GM19240 (cell line): ENCODE results near the gene CRELD2.

Experiments
- DNase-seq: peaks from one replicate; pipeline ENCODE4 v3.0.0; 2011; ENCODE audit warnings: low spot score; ENCODE audit not compliant: insufficient read length

CRELD2 gene

DNA sequence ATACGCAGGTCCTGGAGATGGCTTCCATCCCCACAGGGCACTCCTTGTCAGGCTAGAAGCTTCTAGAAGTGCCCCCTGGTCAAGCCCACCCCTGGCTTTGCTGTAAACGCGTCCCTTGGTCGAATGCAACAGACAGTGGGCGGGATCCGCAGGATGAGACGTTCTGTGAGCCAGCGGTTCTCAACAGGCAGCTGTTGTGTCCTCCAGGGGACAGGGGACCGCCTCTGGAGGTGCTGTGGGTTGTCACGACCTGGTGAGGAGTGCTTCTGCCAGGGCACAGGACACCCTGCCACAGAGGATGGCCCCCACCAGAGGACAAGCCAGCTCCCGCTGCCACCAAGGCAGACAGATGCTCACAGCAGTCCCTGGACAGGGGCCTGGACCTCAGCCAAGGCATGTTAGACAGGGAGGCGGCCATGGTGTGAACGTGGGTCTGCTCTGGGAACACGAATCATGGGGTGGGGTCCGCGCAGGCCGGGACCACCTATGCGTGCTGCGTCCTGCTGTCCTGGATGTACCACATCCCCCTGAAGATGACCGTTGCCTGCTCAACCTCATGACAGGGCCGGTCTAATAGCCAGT, 11.7 kb downstream of the CRELD2 start:
- no peak for DNase-seq

DNA sequence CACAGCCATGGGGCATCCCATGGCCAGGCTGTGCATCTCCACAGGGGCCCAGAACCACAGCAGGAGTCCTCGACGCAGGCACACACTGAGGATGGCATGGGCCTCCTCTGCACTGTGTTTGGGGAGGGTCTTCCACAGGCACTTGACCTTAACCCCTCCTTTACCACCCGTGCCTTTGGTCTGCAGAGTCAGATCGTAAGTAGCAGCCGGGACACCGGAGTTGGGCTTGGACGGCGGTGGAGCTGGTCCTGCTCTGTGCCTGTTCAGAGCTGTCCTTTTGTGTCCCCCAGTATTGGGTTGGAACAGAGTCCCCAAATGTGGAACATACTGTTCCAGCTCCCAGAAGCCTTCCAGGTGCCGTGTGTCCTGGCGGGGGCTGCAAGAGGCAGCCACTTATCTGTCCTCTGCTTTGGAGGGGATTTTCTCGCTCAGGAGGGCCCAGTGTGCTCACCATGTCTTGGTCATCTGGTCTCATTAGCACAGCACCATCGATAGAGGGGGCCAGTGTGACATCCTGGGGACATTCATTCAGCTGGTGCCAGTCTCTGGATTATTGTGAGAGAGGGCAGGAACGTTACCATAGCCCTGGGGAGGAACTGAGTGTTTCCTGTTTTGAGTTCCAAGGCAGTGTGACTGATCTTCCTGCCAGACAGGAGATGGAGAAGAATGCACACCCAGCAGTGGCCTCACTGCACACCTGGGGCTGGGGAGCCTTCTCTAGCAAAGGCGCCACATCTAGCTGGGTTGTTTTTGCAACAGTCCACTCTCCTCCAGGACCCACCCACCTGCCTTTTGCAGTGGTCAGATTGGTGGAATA, 12.4 kb downstream of the CRELD2 start:
- peak; percentile 43 for DNase-seq

DNA sequence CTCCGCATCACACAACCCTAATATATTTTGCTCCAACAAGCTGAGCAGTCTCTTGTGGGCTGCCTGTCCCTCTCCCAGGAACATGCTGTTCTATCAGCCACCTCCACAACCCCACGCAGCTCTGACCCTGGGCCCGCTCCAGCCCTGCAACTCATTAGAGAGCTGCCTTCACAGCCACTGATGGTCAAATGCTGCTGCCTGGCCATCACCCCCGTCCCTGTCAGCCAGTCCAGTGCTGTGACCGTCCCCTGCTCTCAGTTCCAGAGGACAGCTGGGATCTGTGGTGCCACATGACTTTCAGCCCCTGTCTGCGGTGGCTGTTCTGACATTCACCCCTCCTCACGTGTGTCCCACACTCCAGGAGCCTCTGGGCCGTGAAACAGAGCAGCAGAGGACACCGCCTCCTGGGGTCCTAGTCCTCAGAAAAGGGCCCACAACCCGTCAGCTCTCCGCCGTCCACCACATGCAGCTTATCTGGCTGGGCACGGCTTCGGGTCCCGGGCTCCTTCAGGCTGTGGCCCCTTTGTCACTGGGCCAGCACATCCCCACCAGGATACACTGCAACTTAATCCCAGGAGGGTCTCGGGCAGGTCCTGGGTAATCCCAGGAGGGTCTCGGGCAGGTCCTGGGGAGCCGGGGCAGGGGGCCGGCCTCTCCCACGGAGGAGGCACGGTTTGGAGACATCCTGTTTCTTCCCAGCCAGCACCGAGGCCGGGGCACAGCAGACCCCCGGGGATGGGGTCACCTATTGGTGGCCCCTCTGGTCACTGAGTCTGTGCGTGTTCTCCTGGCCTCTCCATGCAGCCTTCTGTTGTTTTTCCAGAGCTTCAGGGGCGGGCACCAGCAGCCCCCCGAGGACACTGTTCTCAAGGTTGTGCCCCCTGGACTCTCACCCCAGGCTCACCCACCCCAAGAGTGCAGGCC, 15.1 kb downstream of the CRELD2 start:
- DNase-seq = no peak

DNA sequence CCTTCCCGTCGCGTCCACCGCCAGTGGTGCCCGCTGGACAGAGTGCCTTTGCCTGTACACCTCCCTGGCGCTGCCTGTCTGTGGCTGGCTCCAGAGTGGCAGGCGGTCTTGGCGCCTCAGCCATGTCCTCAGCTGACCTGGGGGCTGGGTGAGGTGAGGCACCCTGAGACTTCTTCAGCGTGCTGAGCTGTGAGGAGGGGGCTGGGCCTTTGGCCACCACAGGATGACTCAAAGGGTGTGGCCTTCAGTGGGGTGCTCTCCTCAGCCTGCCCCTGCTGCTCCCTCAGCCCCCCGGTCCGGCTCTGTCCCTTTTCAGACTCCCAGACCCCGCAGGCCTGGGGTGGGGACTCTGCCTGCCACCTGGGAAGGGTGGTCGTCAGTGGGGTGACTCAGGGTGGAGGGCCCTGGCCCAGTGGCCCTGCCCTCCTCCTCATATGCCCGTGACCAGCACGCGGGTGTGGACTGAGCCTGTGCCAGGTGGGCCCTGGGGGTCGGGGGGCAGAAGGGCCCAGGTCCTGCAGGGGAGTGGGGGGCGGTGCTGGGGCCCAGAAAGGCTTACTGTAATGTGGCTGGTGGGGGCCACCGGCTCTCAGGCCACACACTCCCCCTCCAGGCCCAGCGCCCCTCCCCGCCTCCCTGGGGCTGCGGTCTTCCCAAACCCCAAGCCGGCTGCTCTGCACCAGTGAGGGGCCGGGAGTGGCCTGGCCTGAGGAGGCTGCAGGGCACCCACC, 15.9 kb downstream of the CRELD2 start:
- no peak for DNase-seq

DNA sequence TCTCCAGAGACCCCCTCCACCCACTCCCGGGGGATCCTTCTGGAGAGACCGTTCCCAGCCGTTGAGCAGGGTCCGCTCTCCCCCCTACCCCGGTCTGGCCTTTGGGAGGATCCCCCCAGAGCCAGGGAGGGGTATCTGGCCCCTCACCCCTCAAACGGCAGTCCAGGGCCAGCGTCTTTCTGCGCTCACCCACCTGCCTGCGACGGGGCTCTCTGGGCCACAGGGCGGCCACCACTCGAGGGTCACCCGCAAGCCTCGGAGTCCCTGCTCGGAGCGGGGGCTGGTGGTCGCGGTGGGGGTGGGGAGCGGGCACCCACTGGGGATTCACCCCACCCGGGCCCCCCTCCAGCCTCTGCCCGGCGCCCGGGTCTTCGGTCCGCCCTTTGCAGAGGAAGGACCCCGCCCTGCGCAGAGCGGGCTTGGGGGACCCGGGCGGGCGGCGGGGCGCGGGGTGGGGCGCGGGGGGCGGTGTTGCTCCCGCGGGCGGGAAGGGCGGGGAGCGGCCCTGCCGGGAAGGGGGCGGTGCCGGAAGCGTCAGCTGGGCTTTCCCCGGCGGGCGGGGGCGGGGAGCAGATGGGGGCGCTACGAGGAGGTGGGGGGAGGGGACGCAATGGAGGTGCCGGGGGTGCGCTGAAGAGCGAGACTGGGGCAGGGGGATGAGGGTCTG, 16.6 kb downstream of the CRELD2 start:
- peak; percentile 77 for DNase-seq

DNA sequence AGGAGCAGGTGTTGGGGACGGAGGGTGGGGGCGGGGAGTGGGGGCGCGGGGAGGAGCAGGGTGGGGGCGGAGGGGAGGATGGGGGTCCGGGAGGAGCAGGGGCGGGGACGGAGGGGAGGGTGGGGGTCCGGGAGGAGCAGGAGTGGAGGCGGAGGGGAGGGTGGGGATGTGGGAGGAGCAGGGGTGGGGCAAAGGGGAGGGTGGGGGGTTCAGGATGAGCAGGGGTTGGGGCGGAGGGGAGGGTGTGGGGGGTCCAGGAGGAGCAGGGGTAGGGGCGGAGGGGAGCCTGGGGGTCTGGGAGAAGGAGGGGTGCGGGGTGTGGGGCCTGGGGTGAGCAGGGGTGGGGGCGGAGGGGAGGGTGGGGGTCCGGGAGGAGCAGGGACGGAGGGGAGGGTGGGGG, 17.1 kb downstream of the CRELD2 start:
- no peak for DNase-seq

DNA sequence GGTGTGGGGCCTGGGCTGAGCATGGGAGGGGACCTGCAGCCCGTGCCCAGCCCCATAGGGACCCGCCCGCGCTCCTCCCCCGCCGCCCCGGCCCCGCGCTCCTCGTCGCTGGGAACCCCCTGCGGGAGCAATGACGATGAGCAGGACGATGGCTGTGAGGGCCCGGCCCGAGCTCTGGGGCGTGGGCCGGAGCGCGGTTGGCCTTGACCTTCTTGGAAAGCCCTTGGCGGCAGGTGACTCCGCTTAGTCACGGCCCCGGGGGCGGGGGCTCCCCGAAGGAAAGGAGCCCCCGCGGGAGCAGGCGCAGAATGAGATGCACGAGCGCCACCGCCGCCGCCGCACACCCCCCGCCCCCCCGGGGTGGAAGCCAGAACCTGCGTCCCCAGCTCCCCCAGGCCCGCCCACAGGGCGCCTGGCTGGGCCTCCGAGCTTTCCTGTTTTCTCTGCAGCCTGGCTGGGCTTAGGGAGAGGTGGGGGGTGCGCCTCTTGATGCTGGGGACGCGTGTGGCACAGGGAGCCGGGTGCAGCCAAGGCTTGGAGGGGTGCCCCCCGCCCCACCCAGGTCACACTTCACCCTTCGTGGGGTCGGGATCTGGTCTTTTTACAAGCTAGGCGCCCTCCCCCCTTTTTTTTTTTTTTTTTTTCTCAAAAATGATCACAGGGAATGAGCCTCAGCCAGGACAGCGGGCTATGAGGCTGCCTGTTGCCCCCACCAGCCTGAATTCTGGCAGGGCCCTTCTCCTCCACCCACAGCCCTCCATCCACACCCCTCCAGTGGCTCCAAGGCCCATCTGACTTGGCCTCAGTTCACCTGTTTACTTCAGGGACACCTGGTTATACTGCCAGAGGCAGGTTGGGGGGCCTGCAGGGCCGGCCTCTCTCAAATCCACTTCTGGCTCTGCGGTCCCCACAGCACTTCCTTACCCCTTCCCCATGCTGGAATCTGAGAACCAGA, 17.9 kb downstream of the CRELD2 start:
- DNase-seq = peak; percentile 74

DNA sequence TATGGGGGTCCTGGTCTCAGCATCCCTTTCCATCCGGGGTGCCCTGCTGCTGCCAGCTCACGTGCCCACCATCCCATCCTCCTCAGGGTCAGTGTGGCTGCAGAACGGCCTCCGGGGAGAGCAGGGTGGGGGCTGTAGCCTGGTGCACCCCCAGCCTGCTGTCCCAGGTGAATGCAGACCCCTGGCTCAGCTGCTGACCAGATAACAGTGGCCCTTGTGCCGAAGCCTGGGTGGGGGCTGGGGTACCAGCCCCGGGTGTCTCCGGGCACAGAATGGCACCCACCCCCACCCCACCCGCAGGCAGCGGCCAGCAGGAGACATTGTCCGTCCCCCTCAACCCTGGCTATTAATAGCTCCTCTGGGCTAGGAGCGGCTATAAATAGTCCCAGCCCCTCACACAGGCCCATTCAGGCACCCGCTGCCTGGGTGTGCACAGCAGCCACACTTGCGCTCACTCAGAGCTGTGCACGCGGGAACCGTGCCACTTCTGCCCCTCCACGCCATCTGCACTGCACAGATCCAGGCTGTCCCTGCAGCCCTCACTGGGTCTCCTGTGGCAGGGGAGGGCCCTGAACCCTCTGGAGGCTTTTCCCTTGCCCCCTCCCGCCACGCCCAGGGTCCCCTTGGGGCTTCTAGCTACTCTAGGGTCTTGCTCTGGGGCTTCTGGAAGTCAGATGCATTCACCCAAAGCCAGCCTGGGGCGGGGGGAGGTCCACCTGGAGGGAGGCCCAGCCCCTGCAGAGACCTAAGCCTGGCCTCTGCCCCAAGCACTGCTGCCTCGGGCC, 18.7 kb downstream of the CRELD2 start:
- no peak for DNase-seq

DNA sequence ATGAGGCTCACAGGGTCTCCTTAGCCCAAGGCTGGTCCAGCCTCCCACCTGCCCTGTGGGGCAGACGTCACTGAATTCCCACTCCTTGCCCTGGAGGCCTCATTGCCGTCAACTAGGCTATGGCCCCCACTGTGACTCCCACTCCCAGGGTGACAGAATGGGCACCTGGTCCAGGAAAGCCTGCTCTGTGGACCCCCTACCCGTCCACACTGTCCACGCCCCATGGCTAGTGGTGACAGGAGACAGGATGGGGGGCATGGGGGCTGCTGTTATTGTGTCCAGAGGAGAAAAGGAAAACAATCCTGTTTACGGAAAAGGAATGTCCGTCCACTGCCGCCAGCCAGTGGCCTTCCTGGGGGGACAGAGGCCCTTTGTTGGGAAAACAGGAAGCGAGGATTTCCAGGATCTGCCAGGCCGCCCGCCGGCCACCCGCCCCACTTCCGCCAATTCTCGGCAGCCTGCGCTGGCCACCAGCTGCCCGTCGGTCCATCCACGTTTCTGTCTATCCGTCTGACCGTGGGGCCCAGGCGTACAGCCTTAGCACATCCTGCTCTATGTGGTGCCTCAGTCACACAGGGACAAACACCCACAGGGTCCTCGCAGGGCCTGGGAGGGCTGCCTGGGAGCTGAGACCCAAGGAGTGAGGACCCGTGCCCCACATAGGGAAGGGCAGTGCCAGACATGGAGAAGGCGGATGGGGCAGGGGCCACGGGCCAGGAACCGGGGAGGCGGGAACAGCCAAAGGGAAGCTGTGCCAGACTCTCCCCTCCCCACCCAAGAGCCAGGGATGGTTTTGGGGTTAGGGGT, 19.5 kb downstream of the CRELD2 start:
- no peak for DNase-seq

DNA sequence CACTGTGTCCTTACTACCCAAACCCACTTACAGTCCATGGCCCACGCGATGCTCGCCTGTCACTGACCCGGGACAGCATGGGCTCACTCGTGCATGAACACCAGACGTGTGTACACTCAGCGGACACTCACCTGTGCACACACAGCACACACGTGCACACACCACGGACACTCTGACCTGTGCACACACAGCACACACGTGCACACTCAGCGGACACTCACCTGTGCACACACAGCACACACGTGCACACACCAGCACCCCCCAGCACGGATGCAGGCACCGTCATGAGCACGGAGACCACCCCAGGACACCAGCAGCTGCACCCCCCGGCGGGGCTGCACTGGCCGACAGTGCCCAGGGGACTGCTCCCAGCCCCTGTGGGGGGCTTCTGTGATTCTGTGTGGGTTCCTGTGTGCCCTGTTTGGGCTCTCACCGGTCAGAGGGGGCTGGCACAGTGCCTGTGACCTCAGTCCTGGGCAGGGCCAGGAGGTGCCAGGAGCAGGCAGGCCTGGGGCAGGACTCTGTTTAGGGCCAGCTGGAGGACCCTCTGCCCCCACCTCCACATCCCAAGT, 20.2 kb downstream of the CRELD2 start:
- no peak for DNase-seq

DNA sequence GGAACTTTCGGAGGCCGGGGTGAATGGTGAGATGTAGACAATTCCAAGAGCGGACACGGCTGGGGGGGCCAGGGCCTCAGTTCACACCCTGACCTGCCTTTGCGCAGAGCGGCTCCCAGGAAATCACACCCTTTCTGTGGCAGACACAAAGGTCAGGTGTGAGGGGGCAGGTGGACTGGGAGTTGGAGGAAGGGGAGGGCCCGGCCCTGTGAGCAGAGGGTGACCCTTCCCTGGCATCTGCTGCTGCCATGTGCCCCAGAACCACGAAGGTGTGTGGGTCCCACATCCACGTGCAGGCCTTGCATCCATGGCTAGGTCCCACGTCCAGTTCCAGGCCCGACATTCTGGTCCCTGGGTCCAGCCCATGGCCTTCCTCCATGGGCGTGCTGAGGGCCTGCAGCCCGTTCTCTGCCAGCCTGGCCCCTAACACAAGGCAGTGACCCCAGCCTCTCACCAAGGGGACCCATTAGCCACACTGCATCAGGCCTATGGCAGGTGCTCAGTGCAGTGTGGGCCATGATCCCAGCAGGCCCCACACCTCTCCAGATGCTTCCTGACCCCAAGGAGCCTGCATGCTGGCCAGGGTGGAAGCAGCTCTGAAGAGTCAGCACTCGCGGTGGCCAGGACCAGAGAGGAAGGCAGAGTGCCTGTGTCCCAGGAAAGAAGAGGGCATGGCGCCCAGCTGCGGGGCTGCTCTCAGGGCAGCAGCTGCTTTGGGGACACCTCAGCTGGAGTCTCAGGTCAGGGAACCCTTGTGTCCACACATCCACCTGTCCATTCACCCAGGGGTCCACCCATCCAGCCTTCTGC, 23.3 kb downstream of the CRELD2 start:
- no peak for DNase-seq

DNA sequence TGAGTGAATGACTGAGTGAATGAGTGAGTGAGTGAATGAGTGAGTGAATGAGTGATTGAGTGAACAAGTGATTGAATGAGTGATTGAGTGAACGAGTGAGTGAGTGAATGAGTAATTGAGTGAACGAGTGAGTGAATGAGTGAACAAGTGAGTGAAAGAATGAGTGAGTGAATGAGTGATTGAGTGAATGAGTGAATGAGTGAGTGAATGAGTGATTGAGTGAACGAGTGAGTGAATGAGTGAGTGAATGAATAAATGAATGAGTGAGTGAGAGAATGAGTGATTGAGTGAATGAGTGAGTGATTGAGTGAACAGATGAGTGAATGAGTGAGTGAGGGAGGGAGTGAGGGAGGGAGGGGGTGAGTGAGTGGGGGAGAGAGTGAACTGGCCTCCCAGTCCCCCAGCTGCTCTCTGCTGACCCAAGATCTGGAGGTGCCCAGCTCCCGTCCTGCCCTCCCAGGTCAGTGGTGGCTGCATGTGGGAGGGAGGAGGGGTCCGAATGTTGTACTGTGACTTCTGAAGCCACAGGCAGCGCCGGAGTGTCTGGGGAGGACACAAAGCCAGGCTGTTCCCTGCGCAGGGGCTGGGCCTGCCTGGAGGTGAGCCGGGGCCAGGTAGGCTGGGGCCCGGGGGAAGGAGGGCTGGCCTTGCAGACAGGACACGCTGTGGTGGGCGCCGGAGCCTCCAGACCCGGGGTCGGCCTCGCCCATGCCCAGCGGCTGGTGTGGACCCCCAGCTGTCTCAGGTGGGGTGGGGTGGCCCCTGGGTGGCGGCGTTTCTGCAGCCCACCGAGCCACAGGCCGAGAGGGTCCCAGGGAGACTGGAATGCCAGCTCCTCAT, 24.4 kb downstream of the CRELD2 start:
- no peak for DNase-seq

DNA sequence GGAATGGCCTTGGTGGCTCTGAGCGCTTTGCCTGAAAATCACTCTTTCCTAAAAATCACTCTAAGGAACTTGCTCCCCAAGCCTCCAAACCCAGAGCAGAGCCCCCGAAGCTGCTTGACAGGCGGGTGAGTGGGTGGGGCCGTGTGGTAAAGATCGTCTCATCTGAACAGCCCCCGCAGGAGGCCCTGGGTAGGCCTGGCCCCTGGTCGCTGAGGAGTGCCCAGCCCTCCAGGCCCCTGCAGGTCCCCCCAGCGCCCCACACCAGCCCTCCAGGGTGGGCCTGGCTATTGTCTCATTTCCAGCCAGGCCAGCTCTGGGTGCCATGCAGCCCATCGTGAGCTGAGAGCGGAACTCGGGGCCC, 25.0 kb downstream of the CRELD2 start:
- DNase-seq = no peak

DNA sequence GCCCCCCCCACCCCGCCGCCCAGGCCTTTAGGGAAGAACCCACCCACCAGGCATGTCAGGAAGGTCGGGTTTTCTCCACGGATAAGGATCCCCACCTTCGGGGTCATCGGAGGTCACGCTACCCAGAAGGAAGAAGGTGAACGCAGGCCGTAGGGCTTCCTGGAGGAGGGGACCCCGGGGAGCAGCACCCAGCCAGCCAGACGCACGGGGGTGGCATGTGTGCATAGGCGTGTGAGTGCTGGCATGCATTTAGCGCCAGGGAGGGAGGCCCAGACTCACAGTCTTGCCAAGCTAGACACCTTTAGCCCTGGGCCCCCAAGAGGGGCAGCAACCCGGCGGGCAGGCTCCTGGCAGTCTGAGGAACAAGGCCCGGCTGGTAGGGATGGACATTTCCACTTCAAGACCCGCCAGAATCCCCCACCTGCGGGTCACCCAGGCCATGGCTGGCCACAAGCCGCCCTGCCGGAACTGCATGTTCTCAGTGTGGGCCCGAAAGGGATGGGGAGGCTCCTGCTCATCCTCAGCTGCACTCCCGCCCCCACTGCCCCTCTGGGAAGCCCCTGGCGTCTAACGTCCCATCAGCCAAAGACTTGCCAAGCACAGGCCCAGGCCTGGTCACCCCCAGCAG, 25.5 kb downstream of the CRELD2 start:
- no peak for DNase-seq

DNA sequence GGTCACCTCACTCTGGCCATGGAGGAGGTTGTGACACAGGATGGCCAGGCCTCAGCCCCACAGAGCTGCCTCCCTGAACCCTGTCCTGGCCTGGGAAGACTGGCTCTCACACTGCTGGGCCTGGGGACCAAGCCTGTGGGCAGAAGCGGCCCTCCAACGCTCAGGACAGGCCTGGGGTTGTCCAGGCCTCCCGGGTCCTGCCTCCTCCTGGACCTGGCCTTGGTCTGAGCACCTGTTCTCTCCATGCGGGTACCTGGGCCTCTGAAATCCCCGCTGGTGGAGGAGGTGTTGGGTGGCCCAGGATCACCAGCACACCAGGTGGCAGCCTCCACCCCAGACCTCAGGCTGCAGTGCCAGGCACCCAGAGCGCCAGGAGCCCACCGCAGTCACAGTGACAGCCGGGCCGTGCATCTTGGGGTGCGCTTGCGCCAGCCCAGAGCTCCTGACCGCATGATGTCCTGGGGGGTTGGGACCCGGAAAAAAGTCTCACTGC, 26.0 kb downstream of the CRELD2 start:
- DNase-seq = no peak
